Uterus (tissue), 4 donors: ENCODE results near the gene EFCAB13. TPM values are rescaled to one million over a fixed set of nuclear protein-coding genes. Genes with fewer than 3 reads are reported as not detected.

Experiments
- DNase-seq, 2 donors: peaks; one replicate each; pipeline ENCODE4 v3.0.0-alpha.2; 2019 to 2020
- H3K27ac ChIP-seq, 2 donors: fragments of 200-600 bp; sonication (generic); 1 replicate in 1 of 2; 2 replicates in 1 of 2; pipeline ENCODE4 v1.5.1; 2016 to 2018
- H3K27me3 ChIP-seq, 2 donors: fragments of 200-600 bp; sonication (generic); one replicate each; pipeline ENCODE4 v1.5.1; 2018 to 2019; ENCODE audit warnings: control low read depth in 1 of 2
- H3K36me3 ChIP-seq, 2 donors: fragments of 200-600 bp; sonication (generic); one replicate each; pipeline ENCODE4 v1.5.1; 2019; ENCODE audit warnings: control low read depth in 1 of 2
- H3K4me1 ChIP-seq, 2 donors: fragments of 200-600 bp; sonication (generic); one replicate each; pipeline ENCODE4 v1.5.1; 2018 to 2019; ENCODE audit warnings: control low read depth in 1 of 2
- H3K4me3 ChIP-seq, 2 donors: fragments of 200-600 bp; sonication (generic); 1 replicate in 1 of 2; 2 replicates in 1 of 2; pipeline ENCODE4 v1.5.1; 2018 to 2019; ENCODE audit warnings: mild to moderate bottlenecking in 1 of 2
- H3K9me3 ChIP-seq, 2 donors: fragments of 200-600 bp; sonication (generic); one replicate each; pipeline ENCODE4 v1.5.1; 2019; ENCODE audit warnings: control low read depth in 1 of 2
- POLR2A ChIP-seq, 2 donors: fragments of 450-650 bp; IDR thresholded peaks; one replicate each; pipeline ENCODE4 v1.6.1; 2016; ENCODE audit warnings: antibody characterized with exemption in 2 of 2, mild to moderate bottlenecking in 1 of 2, moderate library complexity in 1 of 2
- intact Hi-C: fragments of 100-400 bp; cut with DNase I; formaldehyde crosslinking; loops from one replicate; pipeline ENCODE4 v1.15.1; 2023; ENCODE audit warnings: low total_unique reads
- total RNA-seq, 4 donors: library from RNA; depleted of rRNA in 3 of 4; stranded (reverse); fragments of >200 nt in 3 of 4; gene quantifications; one replicate each; pipeline versions ENCODE4 v1.1.0 to v1.2.4, GENCODE V29; 2014 to 2023
- TF ChIP-seq, protein P1 (sequence below), 4 experiments: fragments of 200-600 bp in 2 of 4; fragments of 450-650 bp in 2 of 4; sonication (generic) in 2 of 4; IDR thresholded peaks; one replicate each; pipeline ENCODE4 v1.5.1; 2016 to 2019; ENCODE audit warnings: antibody characterized with exemption in 4 of 4, mild to moderate bottlenecking in 2 of 4, moderate library complexity in 1 of 4
- donor health status: DM: yes; HTN: yes; CAD: no.

EFCAB13 gene
- total RNA-seq, 4 donors from 2014 or later: 9.2 to 22.8 (median 14.5) TPM

DNA sequence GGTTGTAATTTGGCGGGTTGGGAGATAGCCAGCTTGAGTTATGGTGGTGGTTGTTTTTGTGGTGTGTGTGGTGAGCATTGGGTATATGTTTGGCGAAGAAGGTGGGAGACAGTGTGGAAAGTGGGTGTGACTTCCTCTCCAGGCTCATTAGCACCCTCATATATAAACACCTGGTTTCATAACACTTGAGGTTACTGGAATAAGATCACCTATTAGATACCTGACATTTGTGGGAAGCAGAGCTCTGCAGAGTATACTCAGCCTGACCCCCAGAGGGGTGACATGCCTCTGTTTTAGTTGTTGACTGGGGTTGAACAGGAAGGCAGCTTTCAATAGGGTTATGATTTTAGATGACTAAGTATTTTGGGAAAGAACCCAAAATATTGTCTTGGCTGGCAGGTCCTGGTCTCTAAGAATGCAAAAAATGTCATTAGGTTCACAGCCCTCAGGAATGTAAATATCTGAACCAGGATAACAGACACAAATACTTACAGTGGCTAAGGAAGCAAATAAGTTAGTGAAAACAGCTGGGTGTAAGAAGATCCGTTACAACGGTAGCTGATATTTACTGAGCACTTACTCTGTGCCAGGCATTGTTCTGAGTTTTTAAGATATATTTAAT, 18.3 kb upstream of the EFCAB13 start:
- H3K9me3 ChIP-seq: no peaks in the 10 kb centered on the region
- no peaks in the 10 kb centered on the region for H3K27me3 ChIP-seq
- no peak for TF ChIP-seq POLR2A (IDR thresholded peaks at IDR 0.05)
- TF ChIP-seq, protein P1, sequence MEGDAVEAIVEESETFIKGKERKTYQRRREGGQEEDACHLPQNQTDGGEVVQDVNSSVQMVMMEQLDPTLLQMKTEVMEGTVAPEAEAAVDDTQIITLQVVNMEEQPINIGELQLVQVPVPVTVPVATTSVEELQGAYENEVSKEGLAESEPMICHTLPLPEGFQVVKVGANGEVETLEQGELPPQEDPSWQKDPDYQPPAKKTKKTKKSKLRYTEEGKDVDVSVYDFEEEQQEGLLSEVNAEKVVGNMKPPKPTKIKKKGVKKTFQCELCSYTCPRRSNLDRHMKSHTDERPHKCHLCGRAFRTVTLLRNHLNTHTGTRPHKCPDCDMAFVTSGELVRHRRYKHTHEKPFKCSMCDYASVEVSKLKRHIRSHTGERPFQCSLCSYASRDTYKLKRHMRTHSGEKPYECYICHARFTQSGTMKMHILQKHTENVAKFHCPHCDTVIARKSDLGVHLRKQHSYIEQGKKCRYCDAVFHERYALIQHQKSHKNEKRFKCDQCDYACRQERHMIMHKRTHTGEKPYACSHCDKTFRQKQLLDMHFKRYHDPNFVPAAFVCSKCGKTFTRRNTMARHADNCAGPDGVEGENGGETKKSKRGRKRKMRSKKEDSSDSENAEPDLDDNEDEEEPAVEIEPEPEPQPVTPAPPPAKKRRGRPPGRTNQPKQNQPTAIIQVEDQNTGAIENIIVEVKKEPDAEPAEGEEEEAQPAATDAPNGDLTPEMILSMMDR (IDR thresholded peaks at IDR 0.05): no peak
- intact Hi-C loops: no loop called here
- H3K36me3 ChIP-seq: no peaks in the 10 kb centered on the region
- H3K27ac ChIP-seq: peak overlapping the region; percentile 29 to 68
- no peaks in the 10 kb centered on the region for H3K4me1 ChIP-seq
- no peak overlapping the region for H3K4me3 ChIP-seq
- no peak for DNase-seq

- Histone ChIP-seq H3K36me3 (no peaks in the 10 kb centered on the region), H3K4me3 (no peak overlapping the region), H3K27me3 (no peaks in the 10 kb centered on the region), H3K9me3 (no peaks in the 10 kb centered on the region), H3K4me1 (peaks cover 0 to 2% of the 10 kb centered on the region in 2 donors), H3K27ac (no peak overlapping the region)
- no peak for DNase-seq
- TF ChIP-seq, protein P1 (IDR thresholded peaks at IDR 0.05): no peak
- no peak for TF ChIP-seq POLR2A (IDR thresholded peaks at IDR 0.05)
- intact Hi-C loops: no loop called here
These were observed 13.5 kb upstream of the EFCAB13 start for GRCh38 chr17:47310186-47310733.

DNA sequence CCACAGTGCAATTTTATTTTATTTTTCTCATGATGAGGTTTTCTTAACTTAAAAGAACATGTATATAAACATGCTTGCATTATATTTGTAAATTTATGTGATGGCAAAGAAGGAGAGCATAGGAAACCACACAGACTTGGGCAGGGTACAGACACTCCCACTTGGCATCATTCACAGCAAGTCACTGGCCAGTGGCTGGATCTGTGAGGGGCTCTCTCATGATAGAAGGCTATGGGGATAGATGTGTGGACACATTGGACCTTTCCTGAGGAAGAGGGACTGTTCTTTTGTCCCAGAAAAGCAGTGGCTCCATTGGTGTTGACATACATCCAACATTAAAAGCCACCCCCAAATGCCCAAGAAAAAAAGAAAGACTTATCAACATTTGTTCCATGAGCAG, 12.3 kb upstream of the EFCAB13 start:
- Histone ChIP-seq H3K4me3 (no peak overlapping the region), H3K36me3 (no peaks in the 10 kb centered on the region), H3K9me3 (no peaks in the 10 kb centered on the region), H3K27ac (no peak overlapping the region), H3K27me3 (no peaks in the 10 kb centered on the region), H3K4me1 (peaks cover 0 to 4% of the 10 kb centered on the region in 2 donors)
- TF ChIP-seq, protein P1 (IDR thresholded peaks at IDR 0.05): no peak
- TF ChIP-seq POLR2A (IDR thresholded peaks at IDR 0.05): no peak
- intact Hi-C loops: no loop called here
- DNase-seq: no peak

- intact Hi-C loops: loop anchor here (5.0 kb wide), 1 partner anchor 88 kb away; no protein-coding TSS in a partner anchor
- peak in 1 of 2 donors; percentile 60 for DNase-seq
These were observed 8.1 kb upstream of the EFCAB13 start for GRCh38 chr17:47315451-47316266.

More at GRCh38 chr17:47315451-47316266, 8.1 kb upstream of the EFCAB13 start:
- Histone ChIP-seq H3K4me1 (peaks cover 0 to 4% of the 10 kb centered on the region in 2 donors), H3K27ac (peak overlapping the region; percentile 73 to 74), H3K9me3 (no peaks in the 10 kb centered on the region), H3K4me3 (no peak overlapping the region), H3K36me3 (no peaks in the 10 kb centered on the region), H3K27me3 (no peaks in the 10 kb centered on the region)
- TF ChIP-seq, protein P1 (IDR thresholded peaks at IDR 0.05): peak; percentile 80 to 95 (median 86)
- no peak for TF ChIP-seq POLR2A (IDR thresholded peaks at IDR 0.05)
